Limb (tissue), 2 donors: Measurements from ENCODE around the gene TNPO2.

Experiments used
- DNase-seq, 2 donors: peaks; one replicate each; pipeline ENCODE4 v3.0.0-alpha.2; 2016; ENCODE audit errors: extremely low spot score in 2 of 2

The TNPO2 gene

GRCh38 chr19:12723641-12724426 is at the start of gene TNPO2:
TSS of gene TNPO2 (minus strand) at chr19:12723932. CDS start at chr19:12720977, 2,955 bp downstream.
- DNase-seq: peak; percentile 66 to 84

- DNase-seq: no peak
Measured at GRCh38 chr19:12772323-12772722, 48.6 kb upstream of the TNPO2 start.

- DNase-seq: no peak
Measured at GRCh38 chr19:12770922-12771321, 47.2 kb upstream of the TNPO2 start.

GRCh38 chr19:12769689-12770088 is 46.0 kb upstream of the TNPO2 start:
- DNase-seq: peak; percentile 29 to 58

- DNase-seq: no peak
Measured at GRCh38 chr19:12767666-12768065, 43.9 kb upstream of the TNPO2 start.

- DNase-seq: no peak
Measured at GRCh38 chr19:12767150-12767549, 43.4 kb upstream of the TNPO2 start.

- DNase-seq: peak; percentile 89 to 91
Measured at GRCh38 chr19:12766051-12766521, 42.4 kb upstream of the TNPO2 start.

- no peak for DNase-seq
Measured at GRCh38 chr19:12764698-12765097, 41.0 kb upstream of the TNPO2 start.

- DNase-seq: no peak
Measured at GRCh38 chr19:12763100-12763499, 39.4 kb upstream of the TNPO2 start.

- no peak for DNase-seq
Measured at GRCh38 chr19:12759686-12760085, 36.0 kb upstream of the TNPO2 start.

GRCh38 chr19:12757544-12758274 is 34.0 kb upstream of the TNPO2 start:
- DNase-seq: peak; percentile 62 to 79

GRCh38 chr19:12756150-12756883 is 32.6 kb upstream of the TNPO2 start:
- no peak for DNase-seq

GRCh38 chr19:12754465-12755196 is 30.9 kb upstream of the TNPO2 start:
- no peak for DNase-seq

- DNase-seq: no peak
Measured at GRCh38 chr19:12752056-12752781, 28.5 kb upstream of the TNPO2 start.

- no peak for DNase-seq
Measured at GRCh38 chr19:12751635-12752034, 27.9 kb upstream of the TNPO2 start, which contains the start of gene BEST2. TSS of gene BEST2 (plus strand) at chr19:12751791. CDS start at chr19:12752593, 802 bp downstream.

GRCh38 chr19:12750851-12751250 is 27.1 kb upstream of the TNPO2 start:
- DNase-seq: no peak

GRCh38 chr19:12749938-12750521 is 26.3 kb upstream of the TNPO2 start:
- DNase-seq: no peak

GRCh38 chr19:12748489-12748888 is 24.8 kb upstream of the TNPO2 start:
- no peak for DNase-seq

- DNase-seq: no peak
Measured at GRCh38 chr19:12745166-12745897, 21.6 kb upstream of the TNPO2 start.
